ENCODE measurements around the gene ARL5C. TPM values are rescaled to one million over a fixed set of nuclear protein-coding genes. Genes with fewer than 3 reads are reported as not detected.

The ARL5C gene, protein sequence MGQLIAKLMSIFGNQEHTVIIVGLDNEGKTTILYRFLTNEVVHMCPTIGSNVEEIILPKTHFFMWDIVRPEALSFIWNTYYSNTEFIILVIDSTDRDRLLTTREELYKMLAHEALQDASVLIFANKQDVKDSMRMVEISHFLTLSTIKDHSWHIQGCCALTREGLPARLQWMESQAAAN
- not detected in 2 replicates for total RNA-seq

GRCh38 chr17:39165841-39166349 is at the start of gene ARL5C:
ARL5C (minus strand) TSS chr17:39166161; CDS start chr17:39165760, 401 bp downstream.

GRCh38 chr17:39200070-39200879 is 34.3 kb upstream of the ARL5C start, which contains the start of gene RPL19:
RPL19 (plus strand) TSS chr17:39200283; CDS start chr17:39200345, 62 bp downstream.

GRCh38 chr17:39197380-39198185 is 31.6 kb upstream of the ARL5C start, which contains the start of gene CACNB1:
CACNB1 (minus strand) TSS chr17:39197669; CDS start chr17:39197495, 174 bp downstream.

GRCh38 chr17:39151150-39151942 is 14.6 kb downstream of the ARL5C start, which contains the start of gene PLXDC1:
PLXDC1 (minus strand) TSS chr17:39151637; CDS start chr17:39151437, 200 bp downstream.

Other genes starting within 250 kb of the ARL5C start
- not detected in 2 replicates for gene FBXO47, start 198.8 kb downstream of the ARL5C start, total RNA-seq
- 0.16 and 0.38 TPM in 2 replicates for gene PLXDC1, start 14.5 kb downstream of the ARL5C start, total RNA-seq
- 4.6 and 4.9 TPM in 2 replicates for gene CACNB1, start 31.5 kb upstream of the ARL5C start, total RNA-seq
- gene RPL19, start 34.1 kb upstream of the ARL5C start, total RNA-seq: 1,704 and 1,733 TPM in 2 replicates
- gene STAC2, start 59.8 kb upstream of the ARL5C start, total RNA-seq: 0.16 TPM in 1 of 2 replicates, not detected in the other
- gene FBXL20, start 235.5 kb upstream of the ARL5C start, total RNA-seq: 3.7 and 15.1 TPM in 2 replicates

All from mesangial cell (primary cell).